Measurements from ENCODE around the gene B3GLCT.

DNA sequence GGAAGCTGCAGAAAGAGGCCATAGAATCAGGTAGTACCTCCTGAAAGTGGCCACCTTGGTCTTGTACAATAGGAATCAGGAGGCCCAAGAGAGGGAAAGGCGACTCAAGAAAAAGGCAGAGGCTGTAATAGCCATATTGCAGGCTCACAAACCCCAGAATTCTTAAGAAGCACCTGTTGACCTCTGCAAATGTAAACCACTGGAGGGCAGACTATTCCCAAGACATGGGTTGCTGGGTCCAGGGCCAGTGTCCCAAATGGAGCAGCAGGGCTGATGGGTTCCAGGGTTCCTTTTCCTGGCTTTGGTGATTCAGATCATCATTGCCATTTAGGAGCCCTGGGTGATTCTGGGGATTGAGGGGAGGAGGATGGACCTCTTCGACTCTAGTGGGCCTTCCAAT is 167.6 kb downstream of the B3GLCT start:
- TF ChIP-seq, protein P1, sequence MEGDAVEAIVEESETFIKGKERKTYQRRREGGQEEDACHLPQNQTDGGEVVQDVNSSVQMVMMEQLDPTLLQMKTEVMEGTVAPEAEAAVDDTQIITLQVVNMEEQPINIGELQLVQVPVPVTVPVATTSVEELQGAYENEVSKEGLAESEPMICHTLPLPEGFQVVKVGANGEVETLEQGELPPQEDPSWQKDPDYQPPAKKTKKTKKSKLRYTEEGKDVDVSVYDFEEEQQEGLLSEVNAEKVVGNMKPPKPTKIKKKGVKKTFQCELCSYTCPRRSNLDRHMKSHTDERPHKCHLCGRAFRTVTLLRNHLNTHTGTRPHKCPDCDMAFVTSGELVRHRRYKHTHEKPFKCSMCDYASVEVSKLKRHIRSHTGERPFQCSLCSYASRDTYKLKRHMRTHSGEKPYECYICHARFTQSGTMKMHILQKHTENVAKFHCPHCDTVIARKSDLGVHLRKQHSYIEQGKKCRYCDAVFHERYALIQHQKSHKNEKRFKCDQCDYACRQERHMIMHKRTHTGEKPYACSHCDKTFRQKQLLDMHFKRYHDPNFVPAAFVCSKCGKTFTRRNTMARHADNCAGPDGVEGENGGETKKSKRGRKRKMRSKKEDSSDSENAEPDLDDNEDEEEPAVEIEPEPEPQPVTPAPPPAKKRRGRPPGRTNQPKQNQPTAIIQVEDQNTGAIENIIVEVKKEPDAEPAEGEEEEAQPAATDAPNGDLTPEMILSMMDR (IDR thresholded peaks at IDR 0.05; ENCODE audit: insufficient read depth, low read length): no peak
- TF ChIP-seq, protein P2, sequence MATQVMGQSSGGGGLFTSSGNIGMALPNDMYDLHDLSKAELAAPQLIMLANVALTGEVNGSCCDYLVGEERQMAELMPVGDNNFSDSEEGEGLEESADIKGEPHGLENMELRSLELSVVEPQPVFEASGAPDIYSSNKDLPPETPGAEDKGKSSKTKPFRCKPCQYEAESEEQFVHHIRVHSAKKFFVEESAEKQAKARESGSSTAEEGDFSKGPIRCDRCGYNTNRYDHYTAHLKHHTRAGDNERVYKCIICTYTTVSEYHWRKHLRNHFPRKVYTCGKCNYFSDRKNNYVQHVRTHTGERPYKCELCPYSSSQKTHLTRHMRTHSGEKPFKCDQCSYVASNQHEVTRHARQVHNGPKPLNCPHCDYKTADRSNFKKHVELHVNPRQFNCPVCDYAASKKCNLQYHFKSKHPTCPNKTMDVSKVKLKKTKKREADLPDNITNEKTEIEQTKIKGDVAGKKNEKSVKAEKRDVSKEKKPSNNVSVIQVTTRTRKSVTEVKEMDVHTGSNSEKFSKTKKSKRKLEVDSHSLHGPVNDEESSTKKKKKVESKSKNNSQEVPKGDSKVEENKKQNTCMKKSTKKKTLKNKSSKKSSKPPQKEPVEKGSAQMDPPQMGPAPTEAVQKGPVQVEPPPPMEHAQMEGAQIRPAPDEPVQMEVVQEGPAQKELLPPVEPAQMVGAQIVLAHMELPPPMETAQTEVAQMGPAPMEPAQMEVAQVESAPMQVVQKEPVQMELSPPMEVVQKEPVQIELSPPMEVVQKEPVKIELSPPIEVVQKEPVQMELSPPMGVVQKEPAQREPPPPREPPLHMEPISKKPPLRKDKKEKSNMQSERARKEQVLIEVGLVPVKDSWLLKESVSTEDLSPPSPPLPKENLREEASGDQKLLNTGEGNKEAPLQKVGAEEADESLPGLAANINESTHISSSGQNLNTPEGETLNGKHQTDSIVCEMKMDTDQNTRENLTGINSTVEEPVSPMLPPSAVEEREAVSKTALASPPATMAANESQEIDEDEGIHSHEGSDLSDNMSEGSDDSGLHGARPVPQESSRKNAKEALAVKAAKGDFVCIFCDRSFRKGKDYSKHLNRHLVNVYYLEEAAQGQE (IDR thresholded peaks at IDR 0.05; ENCODE audit: insufficient replicate concordance, low read depth): no peak
- TF ChIP-seq POLR2AphosphoS5 (IDR thresholded peaks at IDR 0.05; ENCODE audit: low read depth) (no peak), GABPA (IDR thresholded peaks at IDR 0.05; ENCODE audit: low read depth) (no peak)
